ENCODE data around the gene MMP20.

MMP20 gene

DNA sequence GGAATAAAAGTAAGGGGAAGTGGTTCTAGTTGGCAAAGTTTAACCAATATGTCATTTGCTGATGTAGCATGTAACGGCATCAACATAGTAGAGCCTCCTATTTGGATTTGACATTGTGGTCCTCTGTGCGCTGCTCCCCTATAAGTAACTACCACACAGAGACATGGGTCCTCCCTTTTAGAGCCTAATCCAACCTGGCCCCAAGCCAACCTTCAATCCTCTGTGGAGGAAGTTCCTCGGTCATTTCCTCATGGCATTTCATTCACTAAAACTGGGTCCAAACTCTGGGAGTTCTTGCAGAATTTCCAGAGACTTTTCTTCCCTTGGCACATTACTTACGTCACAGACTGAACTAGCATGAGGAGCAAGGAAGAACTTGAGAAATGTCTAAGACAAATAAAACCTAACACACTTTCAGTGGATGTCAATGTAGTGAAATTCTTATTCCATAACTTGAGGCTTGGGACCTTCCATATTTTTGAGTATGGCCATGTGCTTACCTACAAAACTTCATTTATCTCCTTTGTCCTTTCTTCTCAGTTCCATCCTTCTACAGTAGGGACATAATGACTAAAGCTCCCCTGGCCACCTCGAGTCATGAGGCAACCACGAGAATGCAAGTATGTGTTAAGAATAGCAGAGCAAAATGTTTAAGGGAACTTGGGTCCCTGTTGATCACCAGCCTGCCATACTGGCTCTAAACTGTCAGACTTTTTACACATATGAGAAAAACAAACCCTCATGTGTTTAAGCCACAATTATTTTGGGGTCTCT lies 34.7 kb downstream of the MMP20 start:
- no peak for ATAC-seq

DNA sequence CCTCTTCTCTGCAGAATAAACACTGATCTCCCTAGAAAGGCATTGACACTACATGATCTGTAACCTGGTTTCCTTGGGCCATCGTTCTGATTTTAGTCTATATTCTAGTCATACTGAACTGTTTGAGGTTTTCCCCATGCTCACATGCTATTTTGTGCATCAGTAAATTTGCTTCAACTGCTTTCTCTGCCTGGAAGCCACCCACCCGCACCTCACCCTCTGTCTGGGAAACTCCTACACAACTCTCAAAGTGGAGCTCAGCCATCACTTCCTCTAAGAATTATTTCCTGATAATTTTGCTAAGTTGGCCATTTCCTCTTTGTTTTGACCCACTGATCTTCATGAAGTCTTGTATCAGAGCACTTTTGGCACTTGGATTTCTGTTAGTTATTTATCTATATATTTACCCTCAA lies 36.1 kb downstream of the MMP20 start:
- ATAC-seq, result peak in 1 of 2 donors; percentile 70

DNA sequence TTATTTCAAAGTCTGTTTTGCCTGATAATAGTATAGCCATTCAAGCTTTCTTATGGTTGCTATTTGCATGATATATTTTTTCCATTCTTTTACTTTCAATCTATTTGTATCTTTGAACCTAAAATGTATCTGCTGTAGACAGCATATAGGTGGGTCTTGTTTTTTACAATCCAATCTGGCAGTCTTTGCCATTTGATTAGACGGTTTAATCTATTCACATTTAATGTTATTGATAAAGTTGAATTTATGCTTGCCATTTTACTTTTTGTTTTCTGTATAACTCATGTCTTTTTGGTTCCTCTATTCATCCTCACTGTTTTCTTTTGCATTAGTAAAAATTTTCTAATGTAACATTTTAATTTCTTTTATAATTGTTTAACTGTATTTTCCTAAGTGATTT lies 37.4 kb downstream of the MMP20 start:
- no peak for ATAC-seq

DNA sequence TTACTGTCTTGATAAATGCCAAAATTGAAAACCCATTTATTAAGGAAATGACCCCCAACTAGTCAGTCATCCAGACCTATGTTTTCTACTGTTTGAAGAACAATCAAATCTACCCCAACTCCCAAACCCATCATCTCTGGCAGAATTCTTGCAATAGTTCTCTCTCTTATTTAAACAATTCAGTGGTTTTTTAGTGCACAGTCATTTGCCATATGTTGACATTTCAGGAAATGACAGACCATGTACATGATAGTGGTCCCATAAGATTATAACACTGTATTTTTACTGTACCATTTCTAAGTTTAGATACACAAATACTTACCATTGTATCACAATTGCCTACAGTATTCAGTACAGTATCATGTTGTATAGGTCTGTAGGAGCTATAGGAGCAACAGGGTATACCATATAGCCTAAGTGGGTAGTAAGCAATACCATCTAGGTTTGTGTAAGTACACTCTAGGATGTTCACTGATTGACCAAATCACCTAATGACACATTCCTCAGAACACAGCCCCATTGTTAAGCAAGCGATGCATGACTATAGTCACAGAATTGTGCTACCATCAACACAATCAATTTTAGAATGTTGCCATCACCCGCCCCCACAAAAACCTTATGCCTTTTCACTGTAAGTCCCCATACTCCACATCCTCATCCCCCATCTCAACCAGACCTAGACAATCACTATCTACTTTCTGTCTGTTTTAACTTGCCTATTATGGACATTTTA lies 41.8 kb downstream of the MMP20 start:
- no peak for ATAC-seq

DNA sequence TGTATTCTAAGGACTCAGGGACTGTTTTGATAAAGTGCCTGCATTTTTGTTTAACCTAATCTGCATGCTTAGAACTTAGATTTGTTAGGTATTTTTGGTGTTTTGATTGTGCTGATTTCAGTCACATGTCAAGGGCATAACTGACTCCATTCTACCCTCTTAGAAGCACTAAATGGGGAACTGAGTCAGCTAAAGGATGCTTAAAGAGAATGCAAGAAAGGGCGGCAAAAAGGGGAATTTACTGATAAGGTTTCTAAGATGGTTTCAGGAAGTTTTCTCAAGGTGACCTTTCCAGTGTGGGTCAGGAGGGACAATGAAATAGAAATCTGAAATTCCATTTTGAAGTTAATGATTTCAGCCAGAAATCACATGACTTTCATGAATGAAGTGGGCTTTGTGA lies 43.0 kb downstream of the MMP20 start:
- no peak for ATAC-seq

DNA sequence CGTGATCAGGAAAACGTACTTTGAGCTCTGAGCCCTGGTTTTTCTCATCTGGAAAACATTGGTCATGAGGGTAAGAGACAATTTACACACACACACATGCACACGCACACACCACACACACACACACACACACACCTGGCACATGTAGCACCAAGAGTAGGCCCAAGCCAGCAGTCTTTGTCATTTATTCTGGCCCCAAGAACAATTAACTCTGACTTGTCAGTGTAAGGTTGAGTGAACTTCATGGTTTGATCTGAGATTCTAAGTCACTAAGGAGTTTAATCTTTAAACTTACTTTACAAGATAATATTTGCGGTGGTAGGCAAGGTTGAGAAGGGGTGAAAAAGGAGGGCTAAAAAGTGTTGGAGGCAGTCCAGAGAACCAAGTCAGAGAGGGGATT lies 44.1 kb downstream of the MMP20 start:
- ATAC-seq, result no peak

DNA sequence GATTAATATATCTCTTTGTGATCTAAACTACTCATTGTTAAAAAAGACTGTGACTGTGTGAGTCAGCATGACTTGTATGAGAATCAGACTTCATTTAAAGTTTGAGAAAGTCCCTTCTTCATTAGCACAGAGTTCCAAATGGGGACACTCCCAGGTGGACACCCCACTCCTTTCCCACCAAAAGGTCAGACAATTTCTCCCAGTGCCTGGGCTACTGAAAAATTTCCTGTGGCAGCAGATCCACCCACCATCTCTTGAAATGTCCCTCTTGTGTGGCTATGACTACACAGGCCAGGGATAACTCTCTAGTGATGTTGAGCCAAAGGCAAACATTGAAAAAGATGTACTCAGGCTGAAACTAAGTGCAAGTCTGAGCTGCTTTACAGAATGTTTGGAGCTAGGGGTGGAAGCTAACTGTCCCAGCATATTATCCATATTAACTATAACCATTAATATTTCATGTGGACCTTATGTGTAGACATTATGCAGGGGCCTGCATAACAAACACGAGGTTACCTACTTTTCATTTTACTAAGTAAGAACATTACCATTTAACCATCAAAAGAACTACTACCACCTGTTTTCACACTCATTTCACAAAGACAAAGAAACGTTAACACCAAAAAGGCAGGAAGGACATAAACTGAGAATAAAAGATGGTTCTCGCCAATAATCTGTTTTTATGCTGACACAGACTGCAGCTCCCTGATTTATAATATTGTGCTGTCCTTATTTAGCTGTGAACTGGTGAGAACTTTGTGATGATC lies 44.8 kb downstream of the MMP20 start:
- ATAC-seq, result peak; percentile 79 to 80

DNA sequence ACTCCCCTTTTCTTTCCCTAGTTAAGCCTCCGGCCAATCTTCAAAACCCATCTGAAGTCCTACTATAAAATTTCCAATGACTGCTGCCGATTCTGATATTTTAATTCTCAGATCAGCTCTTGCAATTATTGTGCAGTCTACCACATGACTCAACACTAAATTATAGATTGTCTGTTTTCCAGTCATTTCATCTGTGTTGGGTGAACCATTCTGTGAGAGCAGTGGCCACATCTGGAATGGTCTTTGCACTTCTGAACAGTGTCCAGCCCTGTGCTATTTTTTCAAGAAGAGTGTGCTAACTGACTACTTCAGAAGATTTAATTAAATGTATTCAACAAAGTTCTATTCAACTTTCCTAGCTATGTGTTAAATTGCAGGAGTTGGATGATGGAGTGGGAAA lies 47.4 kb downstream of the MMP20 start:
- no peak for ATAC-seq

DNA sequence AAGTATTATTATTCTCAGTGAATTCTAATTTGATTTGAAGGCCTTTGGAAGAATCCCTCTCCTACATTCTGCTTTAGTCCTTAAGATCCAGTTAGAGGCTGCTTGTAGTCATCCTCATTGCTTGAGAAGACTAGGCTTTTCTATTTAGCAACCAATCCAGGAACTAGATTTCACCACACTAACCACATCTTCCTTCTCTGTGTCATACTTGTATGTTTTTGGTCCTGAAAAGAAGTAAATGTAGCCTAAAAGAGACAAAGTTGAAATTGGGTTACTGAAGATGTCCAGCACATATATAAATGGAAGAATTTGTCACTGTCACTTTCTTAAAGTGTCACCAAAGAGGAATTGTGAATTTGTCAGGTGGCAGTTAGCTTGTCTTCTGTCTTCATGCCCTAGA lies 48.0 kb downstream of the MMP20 start:
- no peak for ATAC-seq

DNA sequence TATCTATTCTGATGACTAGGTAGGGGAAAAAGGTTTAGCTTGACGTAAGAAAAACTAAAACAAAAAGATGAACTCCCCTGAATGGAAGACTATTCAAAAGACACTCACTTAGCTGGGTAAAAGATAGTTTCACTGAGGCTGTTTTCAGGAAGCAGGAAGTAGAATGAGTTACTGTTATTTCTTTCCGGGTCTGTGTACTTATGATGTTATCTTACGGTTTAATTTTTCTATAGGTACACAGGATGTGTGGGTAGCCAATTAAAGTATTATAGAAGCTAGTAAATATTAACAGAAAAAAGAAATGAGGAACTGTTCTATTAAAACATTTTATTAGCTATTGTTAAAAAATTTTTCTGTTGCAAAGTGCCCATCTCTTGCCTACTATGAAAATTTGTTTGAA lies 48.8 kb downstream of the MMP20 start:
- no peak for ATAC-seq

DNA sequence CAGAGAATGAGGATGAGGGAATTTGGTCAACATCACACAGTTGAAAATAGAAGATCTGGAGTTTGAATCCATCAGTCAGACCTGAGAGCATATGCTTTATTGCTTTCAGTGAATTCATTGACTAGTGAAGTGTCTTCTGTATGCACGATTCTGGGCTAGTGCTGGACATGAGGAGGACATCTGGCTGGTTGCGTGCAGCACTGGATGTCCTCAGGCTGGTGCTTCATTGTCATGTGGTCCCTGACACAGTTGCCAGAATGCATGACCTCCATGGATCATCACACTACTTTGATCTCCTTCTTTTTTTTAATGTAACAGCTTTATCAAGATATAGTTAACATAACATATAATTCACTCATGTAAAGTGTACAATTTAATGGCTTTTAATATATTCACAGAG lies 50.1 kb downstream of the MMP20 start:
- no peak for ATAC-seq

DNA sequence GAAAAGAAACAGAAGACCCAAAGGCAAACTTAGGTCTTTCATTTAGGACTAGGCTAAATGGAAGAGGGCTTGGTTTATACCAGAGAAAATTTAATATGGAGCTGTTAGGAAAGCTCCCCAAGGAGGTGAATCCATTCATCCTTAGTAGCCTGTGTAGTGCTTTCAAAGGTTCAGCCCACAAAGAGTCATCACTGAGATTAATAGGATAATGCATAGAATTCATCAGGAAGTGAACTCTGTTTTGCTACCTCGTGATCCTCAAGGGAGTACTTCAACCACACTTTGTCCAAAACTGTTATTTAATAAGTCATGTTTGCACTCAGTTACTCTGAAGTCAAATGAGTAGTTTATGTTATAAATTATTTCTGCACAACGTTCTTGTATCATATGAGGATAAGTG lies 51.3 kb downstream of the MMP20 start:
- ATAC-seq, result no peak

DNA sequence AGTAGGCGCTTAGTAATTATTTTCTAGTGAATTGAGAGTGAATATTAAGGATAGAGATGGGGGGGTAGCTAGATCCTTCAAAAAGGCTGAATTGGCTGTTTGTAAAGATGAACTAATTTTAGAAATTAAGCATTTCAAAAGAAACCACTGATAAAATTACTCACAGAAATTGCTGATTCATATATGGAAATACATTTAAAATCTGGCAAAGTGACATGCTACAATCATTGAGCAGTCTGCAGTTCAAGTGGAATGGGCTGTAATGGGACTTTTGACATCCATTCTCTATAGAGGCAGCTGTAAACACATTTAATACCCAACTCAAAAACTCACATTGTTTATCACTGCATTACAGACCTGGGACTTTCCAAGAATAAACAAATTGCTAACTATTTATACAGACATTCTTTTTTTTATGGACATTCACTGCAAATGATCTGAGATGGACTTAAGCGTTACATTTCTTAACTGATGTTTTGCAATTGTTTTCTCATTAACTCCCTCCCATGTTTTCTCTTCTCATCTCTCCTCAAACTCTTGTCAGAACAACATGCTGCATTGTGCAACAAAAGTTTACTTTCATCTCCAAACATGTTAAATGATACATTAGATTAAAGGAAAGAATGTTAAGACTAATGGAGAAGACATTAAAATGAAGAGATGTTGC lies 52.4 kb downstream of the MMP20 start:
- peak in 1 of 2 donors; percentile 36 for ATAC-seq

DNA sequence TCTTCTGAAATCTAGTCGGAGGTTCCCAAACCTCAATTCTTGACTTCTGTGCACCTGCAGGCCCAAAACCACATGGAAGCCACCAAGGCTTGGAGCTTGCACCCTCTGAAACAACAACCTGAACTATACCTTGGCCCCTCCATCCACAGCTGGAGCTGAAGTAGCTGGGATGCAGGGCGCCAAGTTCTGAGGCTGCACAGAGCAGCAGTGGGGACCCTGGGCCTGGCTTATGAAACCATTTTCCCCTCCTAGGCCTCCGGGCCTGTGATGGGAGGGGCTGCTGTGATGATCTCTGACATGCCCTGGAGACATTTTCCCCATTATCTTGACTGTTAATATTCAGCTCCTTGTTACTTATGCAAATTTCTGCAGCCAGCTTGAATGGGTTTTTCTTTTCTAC lies 56.3 kb downstream of the MMP20 start:
- ATAC-seq, result no peak

DNA sequence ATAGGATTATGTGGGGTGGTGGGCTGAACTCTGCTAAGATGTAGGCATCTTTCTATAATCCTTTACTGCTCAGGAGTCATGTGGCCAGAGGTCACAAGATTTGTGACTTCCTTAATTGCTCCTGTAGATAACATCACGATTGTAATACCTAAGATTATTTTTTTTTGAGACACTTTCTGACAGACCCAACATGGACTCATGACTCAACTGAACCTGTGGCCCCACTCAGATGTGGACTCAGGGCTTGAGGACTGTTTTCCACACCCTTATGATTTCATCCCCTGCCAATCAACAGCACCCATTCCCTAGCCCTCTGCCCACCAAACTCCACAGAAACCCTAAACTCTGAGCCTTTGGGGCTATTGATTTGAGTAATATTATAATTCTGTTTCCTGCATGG lies 59.0 kb downstream of the MMP20 start:
- ATAC-seq, result no peak

DNA sequence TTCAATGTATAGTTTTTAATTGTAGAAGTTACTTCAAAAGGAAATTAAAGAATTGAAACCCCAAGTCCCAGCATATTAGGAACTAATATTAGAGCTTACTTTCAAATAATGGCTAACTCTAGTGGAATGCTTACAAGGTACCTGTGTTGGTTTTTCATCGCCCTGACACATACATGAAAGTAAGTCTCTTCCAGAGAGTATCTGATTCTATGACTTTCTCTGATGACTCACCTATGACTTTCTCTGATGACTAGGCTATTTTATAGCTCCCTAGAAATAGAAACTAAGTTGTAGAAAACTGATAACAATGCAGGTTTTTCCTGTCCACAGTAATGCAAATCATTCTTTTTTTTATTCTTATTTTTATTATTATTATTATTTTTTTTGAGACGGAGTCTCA lies 61.0 kb downstream of the MMP20 start:
- ATAC-seq, result peak; percentile 95 to 96

DNA sequence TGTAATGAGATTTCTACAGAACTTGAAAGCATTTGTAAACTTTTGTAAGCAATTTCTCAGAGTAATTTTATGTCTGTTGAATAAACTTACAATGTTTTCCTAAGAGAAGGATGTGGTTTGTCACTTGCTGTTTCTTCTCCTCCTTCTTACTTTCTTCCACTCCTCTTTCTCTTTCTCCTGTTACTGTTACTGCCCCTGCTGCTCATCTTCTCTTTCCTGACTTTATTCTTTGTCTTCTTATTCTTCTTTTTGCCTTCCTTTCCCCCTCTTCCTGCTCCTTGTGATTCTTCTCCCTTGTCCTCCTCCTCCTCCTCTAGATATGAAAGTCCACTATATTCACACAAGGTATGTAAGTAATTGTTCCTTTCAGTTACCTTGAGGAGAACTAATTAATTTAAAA lies 63.5 kb downstream of the MMP20 start:
- no peak for ATAC-seq

DNA sequence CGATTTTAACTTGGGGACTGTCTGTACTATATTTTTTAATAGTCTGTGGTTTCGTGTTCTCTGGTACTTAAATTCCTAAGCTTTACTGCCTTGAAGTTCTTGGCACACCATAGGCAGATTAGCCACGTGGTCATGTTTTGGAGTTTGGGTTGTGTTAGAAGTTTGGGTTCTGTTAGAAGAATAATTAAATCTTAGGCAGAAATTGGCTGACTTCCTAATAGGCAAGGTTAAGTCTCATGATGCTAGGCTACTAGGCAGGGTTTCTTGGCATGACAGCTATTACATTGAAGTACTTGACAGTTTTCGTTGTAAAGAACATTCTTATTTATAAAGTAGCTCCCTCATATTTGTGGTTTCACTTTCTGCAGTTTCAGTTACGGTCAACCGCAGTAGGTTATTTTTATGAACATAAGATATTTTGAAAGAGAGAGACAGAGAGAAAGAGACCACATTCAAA lies 64.5 kb downstream of the MMP20 start:
- peak; percentile 27 to 50 for ATAC-seq

DNA sequence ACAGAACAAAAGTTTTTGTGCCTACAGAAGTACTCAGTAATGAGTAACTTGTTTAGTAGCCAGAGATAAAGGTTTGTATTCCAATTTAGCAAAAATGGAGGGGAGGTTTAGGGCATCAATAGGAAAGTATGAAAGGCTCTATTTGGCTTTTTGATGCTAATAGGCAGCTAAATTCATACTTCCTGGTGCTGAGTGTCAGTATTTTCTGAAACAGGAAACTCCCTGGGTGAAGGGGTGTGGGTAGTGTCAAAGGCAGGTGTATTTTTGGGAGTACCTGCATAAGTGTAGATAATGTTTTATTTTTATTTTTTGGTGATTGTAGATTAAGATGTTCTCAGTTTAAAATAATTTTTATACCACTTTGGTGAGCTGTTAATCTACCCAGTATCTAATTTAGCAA lies 65.3 kb downstream of the MMP20 start:
- ATAC-seq, result no peak

DNA sequence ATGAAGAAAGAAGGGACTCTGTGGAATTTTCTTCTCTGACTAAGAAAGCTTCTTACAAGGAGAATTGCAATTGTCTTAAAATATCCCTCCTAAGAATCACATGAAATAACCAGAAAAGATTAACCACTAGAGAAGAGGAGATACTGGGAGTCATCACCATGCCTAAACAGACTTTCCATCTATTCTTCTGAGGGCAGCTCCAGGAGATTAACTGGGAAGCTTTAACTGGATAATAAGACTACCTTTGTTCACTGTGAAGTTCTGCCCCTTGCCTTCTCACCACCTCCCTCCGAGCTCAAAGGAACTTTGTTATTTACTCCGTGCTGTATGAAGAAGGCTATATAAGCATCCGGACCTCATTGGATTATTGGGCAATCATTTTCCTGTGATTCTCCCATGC lies 70.0 kb downstream of the MMP20 start:
- ATAC-seq, result no peak

DNA sequence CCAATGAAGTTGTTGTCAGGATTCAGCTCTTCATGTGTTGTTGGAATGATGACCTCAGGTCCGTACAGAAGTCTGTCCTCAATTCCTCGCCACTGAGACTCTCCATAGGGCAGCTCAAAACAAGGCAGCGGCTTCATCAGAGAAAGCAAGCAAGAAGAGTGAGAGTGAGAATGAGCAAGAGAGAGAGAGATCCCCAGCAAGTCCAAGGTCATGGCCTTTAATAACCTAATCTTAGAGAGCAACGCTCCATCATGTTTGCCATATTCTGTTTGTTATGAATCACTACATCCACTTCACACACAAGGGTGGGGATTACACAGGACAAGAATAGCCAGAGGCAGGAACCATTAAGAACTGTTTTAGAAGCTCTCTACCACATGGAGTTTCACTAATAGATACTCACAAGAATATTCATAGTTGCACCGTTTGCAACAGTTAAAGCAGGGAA lies 71.3 kb downstream of the MMP20 start:
- ATAC-seq, result no peak

DNA sequence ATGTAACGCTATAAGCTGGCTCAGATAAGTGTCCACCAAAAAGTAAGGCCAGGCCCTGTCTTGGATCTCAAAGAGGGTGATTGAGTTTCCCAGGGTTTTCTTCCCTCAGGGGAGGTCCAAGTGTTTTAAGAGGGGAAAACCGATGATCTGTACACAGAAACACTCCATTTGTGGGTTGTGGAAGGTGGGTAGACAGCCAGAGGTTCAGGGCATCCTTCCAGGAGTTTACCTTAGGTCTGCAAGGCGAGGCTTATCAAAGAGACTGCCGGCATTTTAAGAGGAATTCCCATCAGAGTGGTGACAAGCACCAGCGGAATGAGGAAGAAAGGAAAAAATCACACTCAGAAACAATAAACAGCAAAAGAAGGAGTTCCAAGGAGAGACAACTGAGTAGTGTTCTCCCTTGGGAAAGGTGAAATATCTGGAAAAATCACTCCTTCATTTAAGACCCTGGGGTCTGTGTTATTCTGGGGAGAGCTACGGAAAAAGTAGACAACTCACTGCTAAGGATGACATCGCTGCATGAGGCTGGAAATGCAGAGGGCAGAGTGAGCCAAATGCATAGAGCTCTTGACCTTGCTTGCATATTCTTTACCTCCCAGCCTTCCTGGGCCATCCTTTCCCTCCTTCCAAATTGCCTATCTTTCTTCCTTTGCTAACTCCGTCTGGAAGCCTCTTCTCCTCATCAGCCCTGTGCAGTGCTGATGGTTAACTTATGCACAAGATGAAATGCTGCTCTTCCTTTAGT lies 72.5 kb downstream of the MMP20 start:
- no peak for ATAC-seq
